Measurements from ENCODE around the gene EPHB2.
"Not testable (repeated sequence)": the region's sequence is repeated elsewhere in the genome, so short reads cannot be mapped to it uniquely, and the experiment has no call there.

Gene EPHB2

GRCh38 chr1:22824466-22824865 is 113.8 kb downstream of the EPHB2 start:
- no peak for DNase-seq

GRCh38 chr1:22824975-22825374 is 114.3 kb downstream of the EPHB2 start:
- no peak for DNase-seq

- DNase-seq = no peak
Measured at GRCh38 chr1:22825486-22826189, 115.0 kb downstream of the EPHB2 start.

- no peak for DNase-seq
Measured at GRCh38 chr1:22826604-22827580, 116.3 kb downstream of the EPHB2 start.

DNA sequence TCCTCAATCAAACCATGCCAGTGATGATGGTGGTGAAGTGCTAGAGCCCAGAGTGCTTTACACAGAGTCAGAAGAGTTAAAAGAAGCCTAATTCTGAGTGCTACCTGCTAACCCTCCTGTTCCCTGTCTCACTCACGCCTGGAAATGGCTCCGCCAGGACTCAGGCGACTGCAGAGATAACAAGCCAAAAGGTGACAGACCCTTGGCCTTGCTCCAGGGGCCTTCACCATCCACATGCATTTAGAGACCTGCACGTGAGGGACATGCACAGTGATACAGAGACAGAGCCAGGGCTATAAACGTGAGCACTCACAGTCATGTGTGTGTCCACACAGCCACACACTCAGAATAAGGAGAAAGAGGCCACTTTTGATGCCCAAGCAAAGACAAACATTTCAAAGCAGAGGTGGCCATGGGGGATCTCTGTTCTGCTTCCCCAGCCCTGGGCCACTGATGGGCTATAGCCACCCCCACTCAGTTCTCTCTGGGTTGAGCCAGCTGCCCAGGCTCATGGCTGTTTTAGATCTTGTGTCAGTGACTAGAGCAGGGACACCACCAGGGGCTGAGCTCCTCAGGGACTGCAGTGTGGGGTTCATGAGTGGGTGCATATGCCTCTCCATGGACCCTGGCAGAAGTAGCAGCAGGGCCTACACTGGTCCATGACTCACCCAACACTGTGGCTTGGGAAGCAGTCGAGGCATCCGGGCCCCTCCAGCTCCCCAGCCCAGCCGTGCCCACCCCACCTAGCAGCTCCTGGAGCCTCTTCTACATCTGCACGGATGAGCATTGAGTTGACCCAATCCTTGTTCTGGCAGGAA is 117.2 kb downstream of the EPHB2 start:
- no peak for DNase-seq

- no peak for DNase-seq
Measured at GRCh38 chr1:22828484-22829308, 118.1 kb downstream of the EPHB2 start.

- DNase-seq = no peak
Measured at GRCh38 chr1:22829309-22829989, 118.8 kb downstream of the EPHB2 start.

DNA sequence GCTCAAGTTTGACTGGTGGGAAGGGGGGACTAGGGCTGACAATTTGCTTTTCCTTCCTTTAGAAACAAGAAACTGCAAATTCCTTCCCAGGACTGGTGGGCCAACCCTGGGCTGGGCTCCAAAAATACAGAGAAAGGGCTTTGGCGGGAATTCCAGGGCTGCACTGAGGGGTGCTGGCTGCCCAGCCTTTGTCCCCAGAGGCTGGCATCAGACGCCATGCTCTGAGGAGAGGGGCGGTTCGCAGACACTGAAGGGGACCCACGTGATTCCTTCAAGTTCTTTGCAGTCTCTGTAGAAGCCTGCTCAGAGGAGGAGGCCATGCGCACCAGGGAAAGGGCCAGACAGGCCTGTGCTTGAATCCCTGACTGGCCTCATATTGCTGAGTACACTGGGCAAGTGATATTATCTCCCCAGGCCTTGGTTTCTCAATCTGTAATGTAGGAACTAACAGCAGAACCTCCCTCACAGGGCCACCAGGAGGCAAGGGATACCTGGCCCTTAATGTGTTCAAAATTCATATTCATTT is 119.5 kb downstream of the EPHB2 start:
- no peak for DNase-seq

DNA sequence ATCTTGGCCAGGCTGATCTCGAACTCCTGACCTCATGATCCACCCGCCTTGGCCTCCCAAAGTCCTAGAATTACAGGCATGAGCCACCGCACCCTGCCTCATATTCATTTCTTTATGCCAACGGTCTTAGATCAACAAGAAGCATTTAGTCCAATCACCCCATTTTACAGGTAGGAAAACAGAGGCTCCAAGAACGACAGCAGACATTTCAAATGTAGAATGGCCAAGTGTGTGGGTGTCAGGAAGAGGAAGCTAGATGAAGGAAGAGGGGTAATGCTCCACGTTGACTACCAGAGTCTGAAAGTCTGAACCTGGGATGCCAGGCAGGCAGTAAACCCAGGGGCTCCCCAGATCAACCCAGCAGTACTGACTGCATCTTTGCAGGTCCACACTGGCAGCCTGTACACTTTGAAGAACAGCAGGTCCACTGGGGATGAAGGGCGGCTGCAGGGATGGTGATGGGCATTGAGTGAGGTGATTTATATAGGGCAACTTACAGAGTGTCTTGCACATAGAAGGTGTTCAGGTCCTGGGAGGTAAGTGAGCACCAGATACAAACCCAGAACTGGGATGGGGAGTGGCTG is 120.2 kb downstream of the EPHB2 start:
- DNase-seq = no peak

GRCh38 chr1:22831729-22832413 is 121.2 kb downstream of the EPHB2 start:
- DNase-seq = no peak

DNA sequence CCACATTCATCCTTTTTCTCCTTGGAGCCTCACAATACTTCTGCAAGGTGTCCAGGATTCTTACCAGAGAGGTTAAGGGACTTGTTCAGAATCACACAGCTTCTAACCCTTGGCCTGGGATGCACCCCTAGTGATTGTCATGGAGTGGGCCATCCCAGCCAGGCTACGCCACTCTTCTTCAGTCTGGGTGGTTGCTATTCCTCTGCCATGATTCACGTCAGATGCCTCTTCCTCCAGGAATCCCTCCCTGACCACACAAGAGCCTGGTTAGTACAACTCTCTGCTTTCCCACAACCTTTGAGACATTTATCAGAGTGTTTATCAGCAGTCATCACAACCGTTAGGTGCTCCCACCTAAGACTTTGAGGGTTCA is 121.8 kb downstream of the EPHB2 start:
- DNase-seq = no peak

DNA sequence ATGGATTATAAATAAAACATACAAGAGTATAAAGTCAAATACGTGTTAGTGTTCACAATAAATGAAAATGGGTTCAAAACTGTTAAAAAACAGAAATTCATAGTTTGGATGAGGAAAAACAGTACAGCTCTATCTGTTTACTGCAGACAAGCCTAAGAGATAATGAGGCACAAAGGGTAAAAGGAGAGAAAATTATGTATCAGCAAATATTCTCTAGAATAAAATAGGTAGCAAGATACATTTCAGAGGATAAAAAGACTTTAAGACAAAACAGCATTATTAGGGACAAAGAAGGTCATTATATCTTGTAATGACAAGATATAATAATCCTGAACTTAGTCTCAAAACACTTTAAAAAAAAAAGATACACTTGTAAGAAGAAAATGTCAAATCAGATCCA is 123.1 kb downstream of the EPHB2 start:
- DNase-seq = no peak

- not testable (repeated sequence) for DNase-seq
Measured at GRCh38 chr1:22834420-22834819, 123.8 kb downstream of the EPHB2 start.

DNA sequence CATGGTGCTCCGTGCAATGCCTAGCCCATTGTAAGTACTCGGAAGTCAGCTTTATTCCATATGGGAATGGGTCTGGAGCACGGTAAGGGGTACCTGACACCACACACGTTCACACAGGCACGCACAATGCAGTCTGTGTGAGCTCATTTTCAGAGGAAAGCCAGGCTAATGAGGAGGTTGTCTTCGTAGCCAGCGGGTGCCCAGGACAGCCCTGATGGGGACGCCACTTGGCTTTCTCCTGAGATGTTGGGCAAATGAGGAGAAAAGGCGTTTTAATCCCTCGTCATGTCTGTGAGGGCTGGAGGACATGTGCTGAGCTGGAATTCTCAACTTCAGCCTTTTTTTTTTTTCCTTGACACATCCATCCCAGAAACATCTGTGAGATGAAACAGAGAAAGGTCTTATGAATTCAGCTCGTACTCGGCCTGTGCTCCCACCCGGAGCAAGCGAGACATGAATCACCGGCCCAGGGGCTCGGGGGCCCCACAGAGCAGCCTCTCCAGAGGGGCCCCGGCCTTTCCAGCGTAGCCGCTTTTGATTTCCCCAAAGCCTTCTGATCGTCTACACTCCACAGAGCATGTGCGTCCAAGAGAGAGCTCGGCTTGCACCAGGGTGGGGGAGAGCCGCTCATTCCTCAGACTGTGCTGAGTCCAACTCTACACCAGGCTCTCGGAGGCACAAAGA is 125.1 kb downstream of the EPHB2 start:
- no peak for DNase-seq

- no peak for DNase-seq
Measured at GRCh38 chr1:22836850-22837249, 126.2 kb downstream of the EPHB2 start.

DNA sequence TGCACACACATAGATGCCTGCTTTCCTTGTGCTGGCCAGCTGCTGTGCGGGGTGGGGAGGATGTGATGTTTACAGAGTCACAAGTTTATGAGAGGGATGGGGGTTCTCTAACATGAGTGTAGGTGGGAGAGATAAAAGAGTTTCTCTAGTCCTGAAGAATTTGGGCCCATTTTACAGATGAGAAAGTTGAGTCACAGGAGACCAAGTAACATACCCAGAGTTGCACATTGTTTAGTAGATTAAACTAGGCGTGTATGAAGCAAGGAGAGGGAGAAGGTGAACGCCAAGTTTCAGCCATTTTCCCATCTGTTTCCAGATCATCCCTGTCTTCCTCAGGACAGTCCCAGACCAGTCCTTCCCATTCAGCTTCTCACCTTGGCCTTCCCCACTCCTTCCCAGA is 126.7 kb downstream of the EPHB2 start:
- no peak for DNase-seq

- DNase-seq = no peak
Measured at GRCh38 chr1:22838965-22839364, 128.3 kb downstream of the EPHB2 start.

- no peak for DNase-seq
Measured at GRCh38 chr1:22839806-22840205, 129.2 kb downstream of the EPHB2 start.

- DNase-seq = no peak
Measured at GRCh38 chr1:22841142-22841541, 130.5 kb downstream of the EPHB2 start.

DNA sequence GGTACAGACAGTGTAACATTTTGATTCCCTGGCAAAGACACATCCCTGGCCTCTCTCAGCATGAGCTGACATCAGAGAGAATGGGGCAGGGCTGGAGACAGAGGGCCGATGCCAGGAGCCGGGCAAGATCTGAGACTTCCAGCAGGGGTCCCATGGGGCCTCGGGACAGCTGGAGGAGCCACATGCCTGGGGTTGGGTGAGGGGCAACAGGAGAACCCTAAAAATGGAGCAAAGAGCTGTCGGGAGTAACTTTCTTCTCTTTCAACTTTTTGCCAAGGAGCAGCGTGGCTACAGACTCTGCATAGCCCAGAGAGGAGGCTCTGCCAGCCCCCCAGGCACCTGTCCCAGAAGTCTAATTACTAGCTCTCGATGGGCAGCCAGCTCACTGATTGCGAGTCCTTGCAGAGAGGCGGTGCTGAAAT is 131.2 kb downstream of the EPHB2 start:
- no peak for DNase-seq

Measured in NCI-H524 treated with DMSO at 0.1 percent for 48 hours (cell line).